ENCODE measurements around the gene HOXA7. TPM values are rescaled to one million over a fixed set of nuclear protein-coding genes. Genes with fewer than 3 reads are reported as not detected.

HOXA7 gene
- total and polyA plus RNA-seq, 2 of the 8 experiments (the other 6 are each of a cell fraction or from before 2014, with no cell fraction given): 0.03 TPM; not detected in 1

DNA sequence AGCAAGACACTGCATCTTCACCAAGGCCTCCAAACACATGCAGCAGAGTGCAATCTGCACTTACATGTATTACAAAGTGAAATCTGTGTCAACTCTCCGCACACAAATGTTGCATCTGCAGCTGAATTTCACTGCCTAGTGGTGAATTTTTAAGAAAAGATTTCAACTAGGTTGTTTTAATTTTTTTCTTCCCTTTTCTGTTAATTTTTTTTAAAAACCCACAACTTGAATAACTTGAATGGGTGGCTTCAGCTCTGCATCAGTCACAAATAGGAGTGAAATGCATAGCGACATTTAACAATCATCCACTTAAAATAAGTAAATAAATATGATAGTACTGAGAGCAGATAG lies 37.5 kb upstream of the HOXA7 start:
- Histone ChIP-seq H4K5ac (ENCODE audit: insufficient read length, low read depth, low read length) (no peak overlapping the region), H3K4me1 (replicated peaks in 1 of 4; ENCODE audit: control insufficient read depth in 3 of 4, insufficient read depth in 4 of 4, low read length in 3 of 4) (peaks cover 0 to 7% (median 5%) of the 10 kb centered on the region in 4 experiments; a peak in 5 of 7 replicates), H3K4ac (replicated peaks; ENCODE audit: insufficient read length, low read depth, low read length) (no peak overlapping the region), H3K4me2 (ENCODE audit: insufficient read depth in 1 of 2, low read depth in 2 of 2, low read length in 2 of 2) (no peak overlapping the region), H3K4me3 (ENCODE audit: extremely low read depth in 1 of 4, insufficient read depth in 2 of 4, low read depth in 3 of 4, low read length in 4 of 4) (no peak overlapping the region), H2BK5ac (ENCODE audit: low read depth, low read length) (no peak overlapping the region), H3K27me3 (replicated peaks in 1 of 4; ENCODE audit: control insufficient read depth in 3 of 4, extremely low read depth in 1 of 4, insufficient read depth in 3 of 4, low read length in 3 of 4) (peaks cover 83 to 100% (median 95%) of the 10 kb centered on the region in 4 experiments), H2BK120ac (replicated peaks; ENCODE audit: low read depth, low read length) (no peak overlapping the region), H3K79me1 (ENCODE audit: low read depth, low read length) (no peaks in the 10 kb centered on the region), H3K56ac (replicated peaks; ENCODE audit: insufficient read length, low read depth, low read length) (no peak overlapping the region), H3K79me2 (ENCODE audit: control insufficient read depth in 1 of 2, insufficient read depth in 2 of 2, low read length in 2 of 2) (no peaks in the 10 kb centered on the region), H3K23ac (ENCODE audit: insufficient read length) (no peak overlapping the region), H2BK12ac (ENCODE audit: low read depth, low read length) (no peak overlapping the region), H3K14ac (ENCODE audit: insufficient read length) (no peak overlapping the region), H3K36me3 (ENCODE audit: control insufficient read depth in 2 of 4, insufficient read depth in 4 of 4, low read length in 3 of 4) (peaks cover 0 to 13% (median 0%) of the 10 kb centered on the region in 4 experiments; a peak in 1 of 8 replicates), H2AK5ac (ENCODE audit: low read depth, low read length) (no peak overlapping the region), H4K20me1 (replicated peaks in 1 of 2; ENCODE audit: control insufficient read depth in 1 of 2, insufficient read depth in 2 of 2, low read length in 2 of 2) (peaks cover 25 to 46% of the 10 kb centered on the region in 2 experiments), H4K8ac (ENCODE audit: extremely low read depth, insufficient read depth, low read length) (no peak overlapping the region), H2BK15ac (ENCODE audit: low read length) (no peak overlapping the region), H3K23me2 (ENCODE audit: low read depth, low read length) (no peaks in the 10 kb centered on the region), H4K91ac (replicated peaks; ENCODE audit: insufficient read length, low read length) (no peak overlapping the region), H2AFZ (ENCODE audit: low read length) (no peak overlapping the region), H2BK20ac (ENCODE audit: low read length) (no peak overlapping the region), H3K9me3 (ENCODE audit: insufficient read depth in 2 of 2, low read depth in 1 of 2, low read length in 1 of 2) (peaks cover 0 to 3% of the 10 kb centered on the region in 2 experiments; a peak in 1 of 4 replicates), H3K9ac (replicated peaks in 1 of 4; ENCODE audit: extremely low read depth in 1 of 4, low read depth in 3 of 4, low read length in 3 of 4) (no peak overlapping the region), H3K18ac (ENCODE audit: extremely low read depth, low read length) (no peak overlapping the region), H3K27ac (ENCODE audit: low read depth, low read length) (no peak overlapping the region)
- ChIA-PET CTCF (ENCODE audit: partially characterized antibody) (interaction anchor here (0.6 to 3.2 kb wide), 5 partner anchors 11 to 903 kb away, joined by 3 to 31 read pairs (median 9); no protein-coding TSS in a partner anchor), POLR2A (ENCODE audit: partially characterized antibody) (no interaction called here)
- DNase-seq (ENCODE audit: low read depth in 1 of 2, low spot score in 2 of 2) (no peak), FAIRE-seq (no peak)
- WGBS, 2 experiments (ENCODE audit: extremely low coverage in 1 of 2, insufficient coverage in 1 of 2, insufficient read length in 1 of 2, insufficient replicate concordance in 2 of 2, low coverage in 1 of 2, low lambda C conversion rate in 2 of 2, missing lambda C conversion rate in 1 of 2): 27% methylated on average over 2 of the region's 2 CpGs; no CpG with 5 or more reads in 1 of the 2 experiments
- 0 out of 2 replicates have a peak, but pooled peaks have one; percentile 52 for TF ChIP-seq CBX8 (IDR thresholded peaks at IDR 0.05; ENCODE audit: borderline replicate concordance, low read depth, low read length)
- 0 out of 2 replicates have a peak, but pooled peaks have one; percentile 1 for TF ChIP-seq SP1 (IDR thresholded peaks at IDR 0.05; ENCODE audit: low read depth, low read length)
- TF ChIP-seq SUZ12 (IDR thresholded peaks at IDR 0.05; ENCODE audit: low read length): 0 out of 2 replicates have a peak, but pooled peaks have one; percentile 15
- no peak for TF ChIP-seq PHF8 (conservative IDR thresholded peaks at IDR 0.05; ENCODE audit: low read depth, low read length)
- peak; percentile 35 for TF ChIP-seq RNF2 (IDR thresholded peaks at IDR 0.05; ENCODE audit: borderline replicate concordance, low read depth, low read length, missing control alignments, poor library complexity, severe bottlenecking)
- no peak for TF ChIP-seq CBX5 (IDR thresholded peaks at IDR 0.05; ENCODE audit: low read depth, low read length)

Measured in H1 (cell line).